ENCODE measurements around the gene ARHGAP42.

DNA sequence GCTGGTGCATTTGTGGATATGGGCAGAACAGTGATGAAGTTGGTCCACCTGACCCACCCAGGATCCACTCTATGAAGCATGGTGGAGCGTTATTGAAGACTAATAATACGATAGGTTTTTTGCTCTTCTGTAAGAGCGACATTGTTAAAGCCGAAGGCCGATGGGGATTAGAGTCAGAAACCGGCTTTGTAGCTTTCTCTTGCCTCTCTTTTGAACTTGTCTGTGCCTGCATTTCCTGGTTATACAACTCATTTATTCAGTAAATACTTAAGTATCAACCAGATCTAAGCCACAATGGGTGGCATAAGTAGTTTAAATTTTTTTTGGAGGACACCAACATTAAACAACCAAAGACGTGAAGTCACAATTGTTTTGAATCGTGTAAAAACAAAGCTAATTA lies 93.4 kb downstream of the ARHGAP42 start:
- TF ChIP-seq POLR2A (IDR thresholded peaks at IDR 0.05; ENCODE audit: low read depth, low read length) = no peak
- TF ChIP-seq POLR2AphosphoS5 (IDR thresholded peaks at IDR 0.05; ENCODE audit: low read depth, low read length) = no peak

Data from GM12892 (cell line).